Keratinocyte (primary cell): ENCODE data around the gene CILP2.

Source experiments
- EZH2 ChIP-seq: IDR thresholded peaks from one replicate; pipeline ENCODE4 v1.6.1; 2012; ENCODE audit warnings: inconsistent platforms, mild to moderate bottlenecking, low read length, moderate library complexity
- TF ChIP-seq, protein P1 (sequence below), 3 experiments: IDR thresholded peaks in 1 of 3; conservative IDR thresholded peaks in 1 of 3; optimal IDR thresholded peaks in 1 of 3; 2 replicates in 2 of 3; 3 replicates in 1 of 3; pipeline versions ENCODE3 to v1.5.1; 2011; ENCODE audit warnings: low read length in 3 of 3, mild to moderate bottlenecking in 3 of 3, moderate library complexity in 2 of 3, control low read depth in 1 of 3, inconsistent platforms in 1 of 3; ENCODE audit not compliant: insufficient read depth in 2 of 3; ENCODE audit errors: extremely low read depth in 1 of 3

GRCh38 chr19:19553670-19554069 lies 15.6 kb downstream of the CILP2 start:
- TF ChIP-seq, protein P1, sequence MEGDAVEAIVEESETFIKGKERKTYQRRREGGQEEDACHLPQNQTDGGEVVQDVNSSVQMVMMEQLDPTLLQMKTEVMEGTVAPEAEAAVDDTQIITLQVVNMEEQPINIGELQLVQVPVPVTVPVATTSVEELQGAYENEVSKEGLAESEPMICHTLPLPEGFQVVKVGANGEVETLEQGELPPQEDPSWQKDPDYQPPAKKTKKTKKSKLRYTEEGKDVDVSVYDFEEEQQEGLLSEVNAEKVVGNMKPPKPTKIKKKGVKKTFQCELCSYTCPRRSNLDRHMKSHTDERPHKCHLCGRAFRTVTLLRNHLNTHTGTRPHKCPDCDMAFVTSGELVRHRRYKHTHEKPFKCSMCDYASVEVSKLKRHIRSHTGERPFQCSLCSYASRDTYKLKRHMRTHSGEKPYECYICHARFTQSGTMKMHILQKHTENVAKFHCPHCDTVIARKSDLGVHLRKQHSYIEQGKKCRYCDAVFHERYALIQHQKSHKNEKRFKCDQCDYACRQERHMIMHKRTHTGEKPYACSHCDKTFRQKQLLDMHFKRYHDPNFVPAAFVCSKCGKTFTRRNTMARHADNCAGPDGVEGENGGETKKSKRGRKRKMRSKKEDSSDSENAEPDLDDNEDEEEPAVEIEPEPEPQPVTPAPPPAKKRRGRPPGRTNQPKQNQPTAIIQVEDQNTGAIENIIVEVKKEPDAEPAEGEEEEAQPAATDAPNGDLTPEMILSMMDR (optimal IDR thresholded peaks at IDR 0.05 in 1 of 3, IDR thresholded peaks at IDR 0.05 in 1 of 3, conservative IDR thresholded peaks at IDR 0.05 in 1 of 3; ENCODE audit: extremely low read depth in 1 of 3, insufficient read depth in 2 of 3, low read length in 3 of 3), result no peak
- no peak for TF ChIP-seq EZH2
